Endothelial cell of umbilical vein (primary cell): Measurements from ENCODE around the gene CCDC69. TPM values are rescaled to one million over a fixed set of nuclear protein-coding genes. Genes with fewer than 3 reads are reported as not detected.

Experiments used
- BruUV-seq: library from RNA; stranded (reverse); fragments of 400-500 nt; replicated peaks from 2 replicates; lab custom pipeline; 2021; lab: Mats Ljungman, UMichigan
- CTCF ChIA-PET: fragments of 300-600, 350-600 bp; sonication (Branson Sonifier 250); formaldehyde crosslinking; loops from one replicate; lab custom pipeline; 2021; ENCODE audit warnings: antibody characterized with exemption, inconsistent platforms; lab: Charles Lee
- POLR2A ChIA-PET: fragments of 300-600, 350-600 bp; sonication (Branson Sonifier 250); formaldehyde crosslinking; loops from one replicate; lab custom pipeline; 2021; ENCODE audit warnings: antibody characterized with exemption, inconsistent platforms; lab: Charles Lee
- DNase-seq: peaks from one replicate; pipeline ENCODE4 v3.0.0-alpha.2; 2011; ENCODE audit warnings: low read depth, low spot score
- FAIRE-seq: peaks from 2 replicates; lab custom pipeline; 2011; peaks lifted over from hg19 to GRCh38; lab: Jason Lieb, UNC
- H2AFZ ChIP-seq: 2 replicates; pipeline ENCODE4 v1.6.0; 2012; ENCODE audit warnings: low read depth, low read length, control low read depth, inconsistent platforms
- H3K27ac ChIP-seq: 2 replicates; pipeline ENCODE4 v1.5.1; 2011; ENCODE audit warnings: low read depth, mild to moderate bottlenecking, control low read depth, low read length, moderate library complexity; ENCODE audit not compliant: insufficient read depth
- H3K27me3 ChIP-seq, 2 experiments: 2 replicates each; pipeline versions ENCODE4 v1.6.0 to v1.6.1; 2011; ENCODE audit warnings: low read length in 2 of 2, mixed read lengths in 1 of 2; ENCODE audit not compliant: control insufficient read depth in 2 of 2, insufficient read depth in 2 of 2
- H3K36me3 ChIP-seq, 2 experiments: 2 replicates in 1 of 2; 3 replicates in 1 of 2; pipeline ENCODE4 v1.5.1; 2011; ENCODE audit warnings: low read length in 2 of 2, mild to moderate bottlenecking in 1 of 2, moderate library complexity in 1 of 2; ENCODE audit not compliant: control insufficient read depth in 2 of 2, insufficient read depth in 2 of 2; ENCODE audit errors: extremely low read depth in 1 of 2
- H3K4me1 ChIP-seq: 3 replicates; pipeline ENCODE4 v1.5.1; 2011; ENCODE audit warnings: mild to moderate bottlenecking, low read length; ENCODE audit not compliant: control insufficient read depth, insufficient read depth; ENCODE audit errors: extremely low read depth
- H3K4me2 ChIP-seq: 2 replicates; pipeline ENCODE4 v1.6.1; 2011; ENCODE audit warnings: low read length, control low read depth, mixed read lengths; ENCODE audit not compliant: insufficient read depth
- H3K4me3 ChIP-seq, 3 experiments: fragments of 200-600 bp in 1 of 3; sonication (generic), shearing (Covaris generic) in 1 of 3; replicated peaks in 1 of 3; 2 replicates each; pipeline ENCODE4 v1.5.1; 2011 to 2016; ENCODE audit warnings: control low read depth in 3 of 3, low read length in 3 of 3, mild to moderate bottlenecking in 2 of 3, inconsistent platforms in 1 of 3, low read depth in 1 of 3, moderate library complexity in 1 of 3; ENCODE audit not compliant: insufficient read depth in 1 of 3
- H3K79me2 ChIP-seq: 2 replicates; pipeline ENCODE4 v1.6.0; 2012; ENCODE audit warnings: low read length, inconsistent platforms; ENCODE audit not compliant: control insufficient read depth, insufficient read depth
- H3K9ac ChIP-seq: replicated peaks from 2 replicates; pipeline ENCODE3; 2011; ENCODE audit warnings: low read length, control low read depth; ENCODE audit not compliant: insufficient read depth; ENCODE audit errors: extremely low read depth
- H3K9me1 ChIP-seq: replicated peaks from 3 replicates; pipeline ENCODE4 v1.6.0; 2011; ENCODE audit warnings: mild to moderate bottlenecking, low read length; ENCODE audit not compliant: control insufficient read depth, insufficient read depth; ENCODE audit errors: extremely low read depth
- H3K9me3 ChIP-seq: replicated peaks from 2 replicates; pipeline ENCODE4 v1.5.1; 2012; ENCODE audit warnings: low read length, inconsistent platforms; ENCODE audit not compliant: control insufficient read depth, insufficient read depth
- H4K20me1 ChIP-seq: replicated peaks from 2 replicates; pipeline ENCODE3; 2011; ENCODE audit warnings: mild to moderate bottlenecking, low read length; ENCODE audit not compliant: control insufficient read depth, insufficient read depth; ENCODE audit errors: extremely low read depth
- CTCF ChIP-seq, 2 donors: IDR thresholded peaks; 1 replicate in 1 of 2; 2 replicates in 1 of 2; pipeline ENCODE4 v1.5.1; 2011; ENCODE audit warnings: low read length in 2 of 2, mild to moderate bottlenecking in 2 of 2, moderate library complexity in 2 of 2, control low read depth in 1 of 2, inconsistent platforms in 1 of 2, low read depth in 1 of 2; ENCODE audit not compliant: insufficient read depth in 1 of 2; ENCODE audit errors: extremely low read depth in 1 of 2
- EZH2 ChIP-seq: IDR thresholded peaks from 2 replicates; pipeline ENCODE4 v1.6.1; 2012; ENCODE audit warnings: borderline replicate concordance, low read depth, mild to moderate bottlenecking, moderate library complexity, low read length, inconsistent platforms; ENCODE audit not compliant: severe bottlenecking
- FOS ChIP-seq: IDR thresholded peaks from 2 replicates; pipeline ENCODE4 v1.6.1; 2011; ENCODE audit warnings: mild to moderate bottlenecking, low read length, moderate library complexity, borderline replicate concordance; ENCODE audit not compliant: insufficient read depth
- GATA2 ChIP-seq: IDR thresholded peaks from 2 replicates; pipeline ENCODE4 v1.7.0; 2011; ENCODE audit warnings: low read depth, mild to moderate bottlenecking, moderate library complexity, mixed read lengths, low read length; ENCODE audit not compliant: insufficient read length, insufficient read depth
- JUN ChIP-seq: IDR thresholded peaks from 2 replicates; pipeline ENCODE4 v1.6.1; 2011; ENCODE audit warnings: borderline replicate concordance, low read depth; ENCODE audit not compliant: insufficient read length, insufficient read depth
- MAX ChIP-seq: IDR thresholded peaks from 2 replicates; pipeline ENCODE4 v1.6.1; 2011; ENCODE audit not compliant: insufficient read depth, insufficient read length
- MYC ChIP-seq: IDR thresholded peaks from one replicate; pipeline ENCODE4 v1.6.1; 2011; ENCODE audit warnings: mild to moderate bottlenecking, low read depth, low read length
- POLR2A ChIP-seq: IDR thresholded peaks from 2 replicates; pipeline ENCODE4 v1.6.1; 2012; ENCODE audit warnings: low read depth, mild to moderate bottlenecking, control low read depth, low read length
- POLR2AphosphoS5 ChIP-seq: IDR thresholded peaks from 2 replicates; pipeline ENCODE4 v1.6.1; 2012; ENCODE audit warnings: low read depth, mild to moderate bottlenecking, control low read depth, low read length, moderate library complexity; ENCODE audit not compliant: insufficient read depth
- dilution Hi-C: fragments of 300-500 bp; cut with MboI; formaldehyde crosslinking; loops from one replicate; pipeline ENCODE4 v1.15.0; 2019; ENCODE audit warnings: low sequenced_read_pairs; ENCODE audit not compliant: extremely low pct_ligation_motif_present
- intact Hi-C: fragments of 100-400 bp; cut with micrococcal nuclease; formaldehyde crosslinking; loops from one replicate; pipeline ENCODE4 v1.10.0; 2022
- polyA plus RNA-seq, 4 experiments: library from polyadenylated mRNA; depleted of rRNA in 3 of 4; stranded (reverse) in 3 of 4; unstranded in 1 of 4; fragments of >200 nt; gene quantifications; 2 replicates each; pipeline versions ENCODE4 v1.2.1 to v1.2.3, GENCODE V29; 2011 to 2012; ENCODE audit warnings: missing spikeins in 1 of 4
- total RNA-seq: library from RNA; stranded (reverse); gene quantifications from 2 replicates; pipeline ENCODE4 v1.2.3, GENCODE V29; 2021

Gene CCDC69
- total and polyA plus RNA-seq, 2 donors (not counting 3 experiments of a cell fraction or from before 2014, with no cell fraction given): 4.1 to 4.5 TPM

- ChIA-PET CTCF (interaction anchor here (0.9 to 9.6 kb wide), 6 partner anchors 16 to 161 kb away, joined by 3 to 409 read pairs (median 27); no protein-coding TSS in a partner anchor), POLR2A (no interaction called here)
- peaks cover 14% of the 10 kb centered on the region for H3K4me1 ChIP-seq
- no peaks in the 10 kb centered on the region for H3K9me3 ChIP-seq
- no peaks in the 10 kb centered on the region for H3K36me3 ChIP-seq
- no TSS peak for BruUV-seq
- H3K4me2 ChIP-seq: no peak overlapping the region
- H3K4me3 ChIP-seq: no peak overlapping the region
- intact Hi-C loops: loop anchor here (10.0 kb wide), 1 partner anchor 152 kb away; no protein-coding TSS in a partner anchor
- H3K9me1 ChIP-seq: no peaks in the 10 kb centered on the region
- dilution Hi-C loops: no loop called here
- H2AFZ ChIP-seq: no peak overlapping the region
- DNase-seq: no peak
- no peak for FAIRE-seq
- TF ChIP-seq POLR2AphosphoS5 (no peak), GATA2 (no peak), FOS (no peak), EZH2 (no peak), MAX (no peak), JUN (no peak), POLR2A (no peak), MYC (no peak), CTCF (IDR thresholded peaks at IDR 0.05; ENCODE audit: extremely low read depth in 1 of 2, insufficient read depth in 1 of 2, low read depth in 1 of 2, low read length in 2 of 2) (no peak)
- H3K27ac ChIP-seq: no peak overlapping the region
- H3K9ac ChIP-seq: no peak overlapping the region
- no peaks in the 10 kb centered on the region for H3K79me2 ChIP-seq
- H4K20me1 ChIP-seq: no peaks in the 10 kb centered on the region
- H3K27me3 ChIP-seq: no peaks in the 10 kb centered on the region
Observed at GRCh38 chr5:151162776-151163175, 61.1 kb downstream of the CCDC69 start.
